H1 (cell line): Measurements from ENCODE around the gene MRM2. TPM values are rescaled to one million over a fixed set of nuclear protein-coding genes. Genes with fewer than 3 reads are reported as not detected.

Experiments
- CTCF ChIP-seq, 3 experiments: IDR thresholded peaks; 1 replicate in 2 of 3; 2 replicates in 1 of 3; pipeline versions ENCODE4 v1.5.1 to v1.6.1; 2011; ENCODE audit warnings: low read length in 3 of 3, mild to moderate bottlenecking in 3 of 3, inconsistent platforms in 2 of 3, low read depth in 1 of 3, moderate library complexity in 1 of 3; ENCODE audit not compliant: insufficient read depth in 1 of 3; ENCODE audit errors: control extremely low read depth in 1 of 3
- E2F6 ChIP-seq: IDR thresholded peaks from 2 replicates; pipeline ENCODE4 v1.6.1; 2012; ENCODE audit warnings: inconsistent platforms
- MAX ChIP-seq: IDR thresholded peaks from 2 replicates; pipeline ENCODE4 v1.6.1; 2012; ENCODE audit warnings: inconsistent platforms
- RAD21 ChIP-seq, 2 experiments: IDR thresholded peaks in 1 of 2; conservative IDR thresholded peaks in 1 of 2; 2 replicates each; pipeline ENCODE4 v1.6.1; 2011; ENCODE audit warnings: low read depth in 2 of 2, low read length in 2 of 2, improper control_type of control experiment in 1 of 2, inconsistent platforms in 1 of 2, mild to moderate bottlenecking in 1 of 2, moderate library complexity in 1 of 2
- RFX5 ChIP-seq: IDR thresholded peaks from 2 replicates; pipeline ENCODE4 v1.6.1; 2011; ENCODE audit warnings: low read depth, low read length, improper control_type of control experiment, borderline replicate concordance
- RXRA ChIP-seq: IDR thresholded peaks from 2 replicates; pipeline ENCODE4 v1.6.1; 2011; ENCODE audit warnings: low read depth, mild to moderate bottlenecking, low read length, moderate library complexity; ENCODE audit not compliant: insufficient read depth
- TBP ChIP-seq: IDR thresholded peaks from 2 replicates; pipeline ENCODE4 v1.6.1; 2011; ENCODE audit warnings: low read depth, low read length, improper control_type of control experiment
- USF2 ChIP-seq: IDR thresholded peaks from 2 replicates; pipeline ENCODE4 v1.6.1; 2011; ENCODE audit warnings: low read length, improper control_type of control experiment
- polyA plus RNA-seq, 7 experiments: library from polyadenylated mRNA; depleted of rRNA in 3 of 7; stranded (reverse) in 5 of 7; unstranded in 2 of 7; fragments of >200 nt in 5 of 7; fragments of 200-250 nt in 2 of 7; gene quantifications; 1 replicate in 5 of 7; 2 replicates in 1 of 7; 4 replicates in 1 of 7; pipeline versions ENCODE4 v1.2.1 to v1.2.3, GENCODE V29; 2011 to 2013; ENCODE audit warnings: missing spikeins in 2 of 7, mixed read lengths in 2 of 7
- total RNA-seq: library from RNA; stranded (reverse); fragmentation: NEBNext Ultra II Directional; extraction: Animal tissue kit (Norgen Biotek cat#: 25700); gene quantifications from 2 replicates; pipeline ENCODE4 v1.2.1, GENCODE V29; 2021

MRM2 gene
- total and polyA plus RNA-seq, 2 of the 8 experiments (the other 6 are each of a cell fraction or from before 2014, with no cell fraction given), result 17.2 to 38.6 TPM

- TF ChIP-seq CTCF (IDR thresholded peaks at IDR 0.05; ENCODE audit: control extremely low read depth in 1 of 3, insufficient read depth in 1 of 3, low read depth in 1 of 3, low read length in 3 of 3) (no peak), MAX (no peak), RXRA (no peak), E2F6 (no peak), TBP (no peak), RAD21 (IDR thresholded peaks at IDR 0.05 in 1 of 2, conservative IDR thresholded peaks at IDR 0.05 in 1 of 2; ENCODE audit: low read depth in 2 of 2, low read length in 2 of 2) (no peak), RFX5 (no peak), USF2 (no peak)
These were observed 49.0 kb downstream of the MRM2 start (continued) for GRCh38 chr7:2192831-2193534.
